Measurements from ENCODE around the gene FARSB.

FARSB gene

GRCh38 chr2:222663479-222663878 lies 7.6 kb upstream of the FARSB start:
- no peak for DNase-seq (ENCODE audit: low read depth)

- no peak for DNase-seq (ENCODE audit: low read depth)
Observed at GRCh38 chr2:222656526-222657446, 894 bp upstream of the FARSB start.

- DNase-seq (ENCODE audit: low read depth): no peak
Observed at GRCh38 chr2:222653280-222653679, 2.6 kb downstream of the FARSB start.

DNA sequence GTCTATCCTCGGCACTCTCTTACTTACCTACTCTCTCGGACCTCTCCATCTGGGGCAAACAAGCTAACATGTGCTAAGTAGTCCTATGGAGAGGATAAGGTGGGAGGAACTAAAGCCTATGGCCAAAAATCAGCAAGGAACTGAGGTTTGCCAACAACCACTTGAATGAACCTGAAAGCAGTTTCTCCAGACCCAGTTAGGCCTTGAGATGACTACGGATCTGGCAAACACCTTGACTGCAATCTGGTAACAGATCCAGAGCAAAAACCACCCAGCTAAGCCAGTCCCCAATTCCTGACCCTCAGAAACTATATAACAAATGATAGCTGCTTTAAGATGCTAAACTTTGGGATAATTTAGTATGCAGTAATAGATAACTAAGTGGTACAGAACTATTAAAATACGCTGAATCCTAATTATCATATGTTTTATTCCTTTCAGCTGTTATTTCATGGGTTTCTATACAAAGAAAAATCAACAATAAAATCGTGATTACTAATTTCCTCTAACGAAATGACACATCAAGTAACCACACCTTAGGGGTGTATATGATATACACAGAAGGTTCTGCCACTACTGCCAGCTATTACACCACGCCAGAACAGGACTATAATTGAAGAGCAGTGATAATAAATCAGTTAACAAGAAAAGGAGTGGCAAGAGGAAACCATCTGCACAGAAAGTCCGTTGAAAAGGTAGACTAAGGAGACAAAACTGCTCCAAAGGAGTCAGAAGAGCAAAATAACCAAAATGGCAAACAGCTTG lies 3.2 kb downstream of the FARSB start:
- no peak for DNase-seq (ENCODE audit: low read depth)

GRCh38 chr2:222651718-222652418 lies 4.0 kb downstream of the FARSB start:
- peak; percentile 17 for DNase-seq (ENCODE audit: low read depth)

DNA sequence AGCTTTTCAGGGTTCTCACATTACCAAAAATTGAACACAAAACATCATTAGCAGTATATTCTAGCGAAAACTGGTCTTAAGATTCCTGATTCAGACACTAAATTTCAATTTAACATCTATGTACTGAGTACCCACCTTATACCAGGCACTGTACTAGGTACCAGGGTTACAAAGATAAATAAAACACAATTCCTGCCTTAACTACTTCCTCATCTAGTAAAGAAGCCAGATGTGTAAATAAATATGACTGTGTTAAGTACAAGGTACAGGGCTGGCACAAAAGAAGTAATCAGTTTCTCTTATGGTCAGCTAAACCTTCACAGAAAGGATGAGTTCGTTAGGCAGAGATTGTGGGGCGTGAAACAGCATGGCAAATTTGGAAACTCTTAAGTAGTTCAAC lies 6.1 kb downstream of the FARSB start:
- DNase-seq (ENCODE audit: low read depth): no peak

GRCh38 chr2:222646008-222646407 lies 9.9 kb downstream of the FARSB start:
- DNase-seq (ENCODE audit: low read depth): no peak

- no peak for DNase-seq (ENCODE audit: low read depth)
Observed at GRCh38 chr2:222643134-222643533, 12.8 kb downstream of the FARSB start.

- DNase-seq (ENCODE audit: low read depth): peak; percentile 16
Observed at GRCh38 chr2:222641336-222641735, 14.6 kb downstream of the FARSB start.

DNA sequence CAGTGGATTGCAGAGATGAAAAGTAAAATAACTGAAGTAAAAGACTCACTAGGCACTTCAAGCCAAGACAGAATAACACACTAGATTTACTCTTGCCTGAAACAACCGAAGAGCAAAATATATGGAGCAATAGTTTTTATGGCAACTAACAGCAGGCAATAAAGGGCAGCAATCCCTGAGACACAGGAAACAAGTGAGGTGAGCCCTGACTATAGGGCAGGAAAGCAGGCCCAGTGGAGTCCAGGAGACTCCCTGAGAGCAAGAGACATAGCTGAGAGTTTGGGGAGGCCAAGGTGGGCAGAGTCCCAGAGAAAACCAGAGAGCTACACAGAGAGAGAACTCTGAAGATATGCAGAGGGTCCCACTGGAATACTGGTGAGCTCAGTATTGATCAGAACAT lies 18.8 kb downstream of the FARSB start:
- DNase-seq (ENCODE audit: low read depth): no peak

DNA sequence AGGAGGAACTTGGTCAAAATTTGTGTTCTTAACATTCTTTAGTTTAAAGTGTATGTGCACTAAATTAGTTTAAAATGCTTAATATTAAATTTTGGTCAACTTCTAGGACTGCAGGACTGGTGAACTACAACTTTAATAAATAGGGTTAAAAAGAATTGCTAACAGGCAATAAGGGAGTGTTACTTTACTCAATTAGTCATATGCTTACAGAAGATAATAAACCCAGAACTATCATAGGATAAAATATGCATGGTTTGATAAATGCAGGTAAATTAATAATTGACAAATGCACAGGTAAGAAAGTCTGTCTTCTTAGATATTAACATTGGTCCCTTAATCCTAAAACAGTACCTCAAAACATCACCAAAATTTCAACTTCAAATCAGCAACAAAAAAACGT lies 20.6 kb downstream of the FARSB start:
- DNase-seq (ENCODE audit: low read depth): no peak

DNA sequence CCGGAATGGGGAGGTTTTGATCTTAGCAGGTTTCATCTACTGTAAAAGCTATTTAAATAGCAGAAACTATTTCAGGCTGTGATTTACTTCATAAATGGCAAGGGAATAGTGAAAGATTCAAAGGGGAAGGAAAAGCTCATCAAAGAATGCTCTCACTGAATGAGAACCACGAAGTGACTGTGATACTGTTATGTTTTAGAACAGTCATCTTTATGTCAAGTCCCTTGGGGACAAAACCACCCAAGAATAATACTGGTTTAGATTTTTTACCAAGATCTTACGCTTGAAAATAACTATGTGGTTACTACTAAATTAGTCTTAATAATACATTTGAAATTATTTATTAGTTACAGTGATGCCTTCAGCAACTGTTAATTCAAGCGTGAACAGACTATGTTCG lies 28.1 kb downstream of the FARSB start:
- no peak for DNase-seq (ENCODE audit: low read depth)

GRCh38 chr2:222623756-222624309 lies 32.1 kb downstream of the FARSB start:
- no peak for DNase-seq (ENCODE audit: low read depth)

- no peak for DNase-seq (ENCODE audit: low read depth)
Observed at GRCh38 chr2:222622910-222623309, 33.0 kb downstream of the FARSB start.

- no peak for DNase-seq (ENCODE audit: low read depth)
Observed at GRCh38 chr2:222621893-222622292, 34.0 kb downstream of the FARSB start.

- no peak for DNase-seq (ENCODE audit: low read depth)
Observed at GRCh38 chr2:222615320-222615719, 40.6 kb downstream of the FARSB start.

- peak; percentile 63 for DNase-seq (ENCODE audit: low read depth)
Observed at GRCh38 chr2:222613715-222614331, 42.1 kb downstream of the FARSB start.

DNA sequence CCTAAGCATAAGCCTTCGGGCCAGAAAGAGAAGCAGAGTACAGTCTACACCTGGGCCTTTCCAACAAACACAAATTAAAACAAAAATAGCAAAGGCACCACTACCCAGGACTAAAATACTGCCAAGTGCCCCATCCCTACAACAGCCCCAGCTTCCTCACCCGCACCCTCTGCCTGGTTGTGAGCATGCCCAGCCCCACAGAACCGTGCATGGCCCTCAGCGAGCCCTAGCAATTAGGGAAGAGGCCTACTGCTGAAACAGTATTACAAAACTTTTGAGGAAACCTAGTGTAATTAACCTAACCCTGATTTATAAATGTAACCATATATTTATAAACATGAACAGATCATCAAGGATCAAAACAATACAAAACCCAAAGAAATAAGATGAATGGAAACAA lies 44.2 kb downstream of the FARSB start:
- no peak for DNase-seq (ENCODE audit: low read depth)

DNA sequence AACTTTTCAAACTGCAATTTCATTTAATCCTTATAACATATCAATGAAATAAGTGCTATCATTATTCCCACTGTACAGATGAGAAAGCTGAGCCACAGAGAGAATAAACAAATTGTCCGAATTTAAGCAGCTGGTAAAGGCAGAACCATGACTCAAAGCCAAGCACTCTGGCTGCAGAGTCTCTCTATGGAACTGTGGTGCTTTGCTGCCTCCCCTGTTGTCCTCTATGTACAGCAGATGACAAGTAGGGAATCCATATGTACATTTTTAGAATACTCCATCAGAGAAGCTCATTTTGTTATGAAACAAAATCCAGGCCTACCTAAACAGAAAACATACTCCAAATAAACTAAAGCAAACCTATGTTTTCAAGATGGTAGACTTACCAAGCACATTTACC lies 45.1 kb downstream of the FARSB start:
- peak; percentile 14 for DNase-seq (ENCODE audit: low read depth)

- peak; percentile 36 for DNase-seq (ENCODE audit: low read depth)
Observed at GRCh38 chr2:222609381-222609780, 46.5 kb downstream of the FARSB start.

DNA sequence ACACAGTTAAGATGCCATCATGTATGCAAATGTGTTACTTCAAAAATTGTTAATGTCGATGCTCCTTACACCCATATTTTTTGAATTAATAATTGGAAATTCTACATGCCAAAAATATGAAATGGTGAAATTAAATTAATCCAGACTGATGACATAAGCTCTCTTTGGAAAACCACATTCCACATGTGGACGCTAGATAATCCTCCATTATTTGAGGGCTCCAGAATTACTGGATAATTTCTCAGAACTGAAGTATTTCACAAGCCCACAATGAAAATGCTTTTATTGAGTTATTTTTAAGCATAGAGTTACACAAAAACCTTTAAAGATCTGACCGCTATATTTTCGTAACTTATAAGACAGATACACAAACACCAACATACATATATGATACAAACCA lies 47.8 kb downstream of the FARSB start:
- no peak for DNase-seq (ENCODE audit: low read depth)

DNA sequence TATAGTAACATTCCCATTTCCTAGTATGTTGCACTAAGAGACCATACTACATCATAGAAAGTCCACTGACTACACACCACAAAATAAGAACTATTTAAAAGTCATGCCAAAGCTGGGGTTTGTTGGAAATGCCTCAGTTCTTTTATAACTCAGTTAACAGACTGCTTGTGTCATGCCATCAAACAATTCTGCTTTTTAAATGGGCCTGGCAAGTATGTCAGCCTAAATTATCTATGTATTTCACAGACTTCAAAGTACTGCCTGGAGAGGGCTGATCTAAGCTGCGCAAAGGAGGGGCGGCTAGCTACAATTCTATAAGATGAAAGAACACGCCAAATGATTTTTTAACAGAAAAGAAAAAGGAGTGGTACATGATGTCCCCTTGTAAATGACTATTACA lies 49.6 kb downstream of the FARSB start:
- no peak for DNase-seq (ENCODE audit: low read depth)
